ENCODE results near the gene WDR43.

The WDR43 gene

DNA sequence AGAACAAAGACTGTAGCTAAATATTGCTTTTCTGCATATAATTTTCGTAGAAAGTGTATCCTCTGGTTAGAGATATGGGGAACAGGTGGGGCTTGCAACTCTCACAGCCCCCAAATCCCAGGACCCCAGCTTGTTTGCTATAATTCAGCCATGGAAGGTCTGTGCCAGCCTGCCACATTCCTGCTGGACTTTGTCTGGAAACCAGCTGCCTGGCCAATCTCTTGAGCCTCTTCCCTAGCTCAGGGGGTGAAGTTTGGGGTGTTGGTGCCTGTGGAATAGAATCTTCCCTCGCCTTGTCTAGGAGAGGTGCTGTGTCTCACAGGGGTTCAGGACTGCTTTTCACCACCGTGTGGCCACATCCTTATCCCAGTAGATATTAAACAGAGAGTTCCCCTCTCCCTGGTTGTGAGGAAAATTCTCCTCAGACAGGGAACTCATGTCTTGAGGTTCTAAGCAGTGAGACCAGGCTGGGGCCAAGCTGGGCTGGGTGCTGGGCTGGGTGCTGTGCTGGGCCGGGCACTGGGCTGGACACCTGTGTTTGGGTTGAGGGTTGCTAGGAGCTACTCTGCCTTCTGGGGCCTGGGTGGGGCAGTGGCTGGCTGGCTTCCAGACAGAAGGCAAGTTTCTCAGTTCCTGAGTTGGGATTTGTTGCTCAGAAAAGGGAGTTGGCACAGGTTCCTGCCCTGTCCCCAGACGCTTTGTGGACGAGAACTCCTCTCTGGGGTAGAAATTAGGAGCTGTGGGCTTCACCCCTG lies 98.9 kb downstream of the WDR43 start:
- DNase-seq (ENCODE audit: low spot score) = no peak

DNA sequence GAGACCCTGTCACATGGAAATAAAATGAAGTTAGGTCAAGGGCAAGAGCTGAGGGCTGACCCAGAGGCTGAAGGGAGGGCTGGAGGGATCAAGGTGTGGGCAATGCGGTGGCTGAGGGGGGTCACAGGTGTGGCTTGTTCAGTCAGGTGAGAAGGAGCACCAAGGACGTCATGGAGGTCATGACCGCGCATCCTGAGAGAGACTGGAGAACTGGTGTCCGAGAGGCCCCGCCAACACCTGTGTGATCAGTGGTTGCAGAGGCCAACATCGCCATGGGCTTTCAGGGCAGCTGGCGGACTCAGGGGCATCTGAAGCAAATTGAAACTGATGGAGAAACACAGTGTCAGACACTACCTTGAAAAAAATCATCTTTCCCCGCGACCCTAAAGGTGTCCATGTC lies 99.6 kb downstream of the WDR43 start:
- no peak for DNase-seq (ENCODE audit: low spot score)

- DNase-seq (ENCODE audit: low spot score) = no peak
Measured at GRCh38 chr2:28994679-28995078, 100.2 kb downstream of the WDR43 start.

GRCh38 chr2:28995765-28996750 lies 101.6 kb downstream of the WDR43 start:
- no peak for DNase-seq (ENCODE audit: low spot score)

- DNase-seq (ENCODE audit: low spot score) = no peak
Measured at GRCh38 chr2:28997237-28997846, 102.9 kb downstream of the WDR43 start.
